Stomach (tissue), 4 donors: ENCODE data around the gene PIK3R2.

Experiments
- EP300 ChIP-seq: sonication (generic); formaldehyde crosslinking; IDR thresholded peaks from one replicate; pipeline ENCODE4 v1.6.1; 2017; ENCODE audit warnings: antibody characterized with exemption
- TF ChIP-seq, protein P1 (sequence below), 7 experiments: fragments of 450-650 bp in 4 of 7; fragments of 200-600 bp in 3 of 7; sonication (generic) in 3 of 7; IDR thresholded peaks; one replicate each; pipeline ENCODE4 v1.5.1; 2016 to 2019; ENCODE audit warnings: antibody characterized with exemption in 7 of 7, control low read depth in 2 of 7, mild to moderate bottlenecking in 1 of 7

GRCh38 chr19:18218159-18218558, 65.2 kb downstream of the PIK3R2 start:
- TF ChIP-seq, protein P1, sequence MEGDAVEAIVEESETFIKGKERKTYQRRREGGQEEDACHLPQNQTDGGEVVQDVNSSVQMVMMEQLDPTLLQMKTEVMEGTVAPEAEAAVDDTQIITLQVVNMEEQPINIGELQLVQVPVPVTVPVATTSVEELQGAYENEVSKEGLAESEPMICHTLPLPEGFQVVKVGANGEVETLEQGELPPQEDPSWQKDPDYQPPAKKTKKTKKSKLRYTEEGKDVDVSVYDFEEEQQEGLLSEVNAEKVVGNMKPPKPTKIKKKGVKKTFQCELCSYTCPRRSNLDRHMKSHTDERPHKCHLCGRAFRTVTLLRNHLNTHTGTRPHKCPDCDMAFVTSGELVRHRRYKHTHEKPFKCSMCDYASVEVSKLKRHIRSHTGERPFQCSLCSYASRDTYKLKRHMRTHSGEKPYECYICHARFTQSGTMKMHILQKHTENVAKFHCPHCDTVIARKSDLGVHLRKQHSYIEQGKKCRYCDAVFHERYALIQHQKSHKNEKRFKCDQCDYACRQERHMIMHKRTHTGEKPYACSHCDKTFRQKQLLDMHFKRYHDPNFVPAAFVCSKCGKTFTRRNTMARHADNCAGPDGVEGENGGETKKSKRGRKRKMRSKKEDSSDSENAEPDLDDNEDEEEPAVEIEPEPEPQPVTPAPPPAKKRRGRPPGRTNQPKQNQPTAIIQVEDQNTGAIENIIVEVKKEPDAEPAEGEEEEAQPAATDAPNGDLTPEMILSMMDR (IDR thresholded peaks at IDR 0.05), result no peak
- no peak for TF ChIP-seq EP300
